Cardiac muscle cell (in vitro differentiated cells and primary cell): ENCODE results near the gene SYT7. TPM values are rescaled to one million over a fixed set of nuclear protein-coding genes. Genes with fewer than 3 reads are reported as not detected.

Experiments used
- DNase-seq, 2 donors: peaks; one replicate each; pipeline versions ENCODE4 v3.0.0 to v3.0.0-alpha.2; 2010 to 2017; ENCODE audit warnings: low read depth in 1 of 2, low spot score in 1 of 2
- H3K27ac ChIP-seq: fragments of 200-600 bp; sonication (generic); 2 replicates; pipeline ENCODE4 v1.5.1; 2016
- H3K27me3 ChIP-seq: fragments of 200-600 bp; sonication (generic); 2 replicates; pipeline ENCODE4 v1.6.0; 2016; ENCODE audit warnings: control low read depth
- H3K36me3 ChIP-seq: fragments of 200-600 bp; sonication (generic); 2 replicates; pipeline ENCODE4 v1.5.1; 2016; ENCODE audit warnings: control low read depth
- H3K4me1 ChIP-seq: fragments of 200-600 bp; sonication (generic); 2 replicates; pipeline ENCODE4 v1.8.1; 2017; ENCODE audit warnings: low read depth, mild to moderate bottlenecking, mixed run types
- H3K4me3 ChIP-seq: fragments of 200-600 bp; sonication (generic); 2 replicates; pipeline ENCODE4 v1.5.1; 2016; ENCODE audit warnings: mild to moderate bottlenecking
- H3K9me3 ChIP-seq: fragments of 200-600 bp; sonication (generic); 2 replicates; pipeline ENCODE4 v1.5.1; 2017; ENCODE audit warnings: low read depth, mild to moderate bottlenecking, control low read depth
- CTCF ChIP-seq: IDR thresholded peaks from 2 replicates; pipeline ENCODE4 v1.5.1; 2012; ENCODE audit warnings: low read depth, mild to moderate bottlenecking, low read length
- polyA plus RNA-seq: library from polyadenylated mRNA; unstranded; fragments of >200 nt; fragmentation: Nextera tagmentation; extraction: Ambion mirVana; gene quantifications from 2 replicates; pipeline ENCODE4 v1.2.1, GENCODE V29; 2016
- total RNA-seq: library from RNA; depleted of rRNA; stranded (reverse); fragments of >200 nt; gene quantifications from 2 replicates; pipeline ENCODE4 v1.2.3, GENCODE V29; 2016

The SYT7 gene
- total and polyA plus RNA-seq, 2 experiments from 2014 or later, result 6.3 to 12.1 TPM

- no peaks in the 10 kb centered on the region for H3K36me3 ChIP-seq
- H3K4me1 ChIP-seq, result peaks cover 27% of the 10 kb centered on the region
- no peak overlapping the region for H3K4me3 ChIP-seq
- H3K27me3 ChIP-seq, result peaks cover 12% of the 10 kb centered on the region
- DNase-seq, result no peak
- H3K9me3 ChIP-seq, result no peaks in the 10 kb centered on the region
- H3K27ac ChIP-seq, result no peak overlapping the region
- TF ChIP-seq CTCF, result no peak
These were observed 30.1 kb downstream of the SYT7 start for GRCh38 chr11:61550665-61551227.

- H3K4me1 ChIP-seq, result peaks cover 27% of the 10 kb centered on the region
- no peak for TF ChIP-seq CTCF
- no peaks in the 10 kb centered on the region for H3K9me3 ChIP-seq
- H3K27me3 ChIP-seq, result peaks cover 4% of the 10 kb centered on the region
- DNase-seq, result no peak
- H3K4me3 ChIP-seq, result no peak overlapping the region
- H3K27ac ChIP-seq, result no peak overlapping the region
- no peaks in the 10 kb centered on the region for H3K36me3 ChIP-seq
These were observed 31.0 kb downstream of the SYT7 start for GRCh38 chr11:61549662-61550568.

GRCh38 chr11:61549177-61549576 lies 31.7 kb downstream of the SYT7 start:
- H3K4me1 ChIP-seq, result peaks cover 27% of the 10 kb centered on the region

GRCh38 chr11:61547246-61547645 lies 33.6 kb downstream of the SYT7 start:
- Histone ChIP-seq H3K27me3 (no peaks in the 10 kb centered on the region), H3K4me1 (peaks cover 9% of the 10 kb centered on the region), H3K4me3 (no peak overlapping the region), H3K27ac (no peak overlapping the region), H3K36me3 (no peaks in the 10 kb centered on the region), H3K9me3 (no peaks in the 10 kb centered on the region)
- no peak for DNase-seq
- no peak for TF ChIP-seq CTCF

More at GRCh38 chr11:61549177-61549576, 31.7 kb downstream of the SYT7 start:
- no peak for TF ChIP-seq CTCF
- no peak for DNase-seq
- Histone ChIP-seq H3K4me3 (no peak overlapping the region), H3K36me3 (no peaks in the 10 kb centered on the region), H3K27me3 (no peaks in the 10 kb centered on the region), H3K9me3 (no peaks in the 10 kb centered on the region), H3K27ac (no peak overlapping the region)

GRCh38 chr11:61546663-61547062 lies 34.2 kb downstream of the SYT7 start:
- no peak for TF ChIP-seq CTCF
- DNase-seq, result no peak
- H3K36me3 ChIP-seq, result no peaks in the 10 kb centered on the region
- peaks cover 6% of the 10 kb centered on the region for H3K4me1 ChIP-seq
- H3K4me3 ChIP-seq, result no peak overlapping the region
- no peak overlapping the region for H3K27ac ChIP-seq
- H3K9me3 ChIP-seq, result no peaks in the 10 kb centered on the region
- H3K27me3 ChIP-seq, result no peaks in the 10 kb centered on the region
